Hair follicular keratinocyte (primary cell): ENCODE measurements around the gene PTGIS. TPM values are rescaled to one million over a fixed set of nuclear protein-coding genes. Genes with fewer than 3 reads are reported as not detected.

Experiments
- total RNA-seq: library from RNA; depleted of rRNA; stranded (reverse); fragments of >200 nt; gene quantifications from 2 replicates; pipeline ENCODE4 v1.2.3, GENCODE V29; 2015

Gene PTGIS
- total RNA-seq: not detected in 2 replicates

DNA sequence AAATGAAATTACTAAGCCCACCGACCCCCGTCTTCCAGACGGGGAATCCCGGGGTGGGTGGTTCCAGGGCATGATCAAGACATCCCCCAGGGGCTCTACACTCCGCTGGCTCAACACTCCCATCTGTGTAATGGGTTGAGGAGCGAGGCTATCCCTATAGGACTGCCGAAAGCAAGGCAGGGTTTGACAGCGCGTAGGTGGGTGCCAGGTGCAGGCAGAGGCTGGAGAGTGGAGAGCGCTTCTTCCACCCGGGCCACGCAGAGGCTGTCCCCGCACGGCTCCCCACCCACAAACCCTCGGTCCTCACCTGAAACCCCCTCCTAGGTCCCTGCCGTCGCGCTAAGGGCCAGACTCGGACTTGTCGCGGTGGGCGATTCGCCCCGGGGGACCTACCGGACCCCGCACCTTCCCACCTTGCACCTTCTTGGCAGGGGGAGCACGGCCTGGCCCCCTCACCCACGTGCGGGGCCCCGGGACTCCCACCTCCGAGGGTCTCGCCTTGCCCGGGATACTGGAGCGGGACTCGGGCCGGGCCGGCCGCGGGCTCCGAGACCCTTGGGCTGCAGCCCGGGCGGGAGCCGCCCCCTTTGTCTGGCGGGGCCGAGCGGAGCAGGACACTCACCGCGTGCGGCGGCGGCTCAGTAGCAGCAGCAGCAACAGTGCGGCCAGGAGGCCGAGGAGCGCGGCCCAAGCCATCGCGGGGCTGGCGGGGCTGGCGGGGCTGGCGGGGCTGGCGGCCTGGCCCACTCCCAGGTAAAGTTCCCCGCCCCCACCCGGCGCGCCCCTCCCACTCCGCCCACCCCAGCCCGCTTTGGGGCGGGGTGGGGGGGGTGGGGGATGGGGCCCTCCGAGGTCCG is at the start of gene PTGIS:
TSS of gene PTGIS (minus strand) at position 717 of the 857 bp plus-strand sequence. CDS start at position 696, 21 bp downstream.

DNA sequence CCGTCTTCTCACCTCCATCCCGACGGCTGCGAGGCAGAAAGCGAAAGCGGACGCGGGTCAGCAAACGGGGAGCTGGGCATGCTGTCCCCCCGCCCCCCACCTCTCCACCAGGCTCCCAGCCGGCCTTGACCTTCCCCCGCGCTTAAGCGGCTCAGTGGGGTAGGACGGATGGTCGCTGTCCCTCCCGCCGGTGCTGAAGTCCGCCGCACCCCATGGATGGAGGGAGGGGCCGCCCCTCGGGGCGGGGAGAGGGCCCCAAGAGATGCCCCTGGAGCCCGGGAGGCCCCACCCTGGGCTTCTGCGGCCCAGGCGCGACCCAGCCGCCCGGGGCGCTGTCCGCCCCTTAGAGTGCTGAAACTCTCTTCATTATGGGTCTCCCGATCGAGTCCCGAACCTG is 85.3 kb downstream of the PTGIS start, which contains the start of gene KCNB1:
TSS of gene KCNB1 (minus strand) at position 48 of the 397 bp plus-strand sequence. CDS start 188 bp downstream, outside the sequence.

Other genes with a start within 250 kb of the PTGIS start
- gene KCNB1, start 85.5 kb downstream of the PTGIS start, total RNA-seq: not detected in 2 replicates
- gene B4GALT5, start 145.7 kb upstream of the PTGIS start, total RNA-seq: 12.3 and 13.0 TPM in 2 replicates
- 2.7 and 2.9 TPM in 2 replicates for gene SLC9A8, start 244.7 kb upstream of the PTGIS start, total RNA-seq